Gastroesophageal sphincter (tissue), 4 donors: ENCODE data around the gene IMP4. TPM values are rescaled to one million over a fixed set of nuclear protein-coding genes. Genes with fewer than 3 reads are reported as not detected.
A peak's percentile ranks its signal among the peaks of the same experiment; 100 is the strongest.

Source experiments
- ATAC-seq: fragments of 150-250 bp; one replicate; pipeline ENCODE4 v1.9.1; 2016; ENCODE audit warnings: mild to moderate bottlenecking, moderate library complexity
- H3K27ac ChIP-seq, 4 donors: fragments of 200-600 bp; sonication (generic) in 3 of 4; 1 replicate in 3 of 4; 2 replicates in 1 of 4; pipeline ENCODE4 v1.5.1; 2016 to 2019
- H3K27me3 ChIP-seq: fragments of 200-600 bp; sonication (generic); one replicate; pipeline ENCODE4 v1.5.1; 2019
- H3K36me3 ChIP-seq, 2 donors: fragments of 200-600 bp; sonication (generic); one replicate each; pipeline ENCODE4 v1.5.1; 2019; ENCODE audit warnings: control low read depth in 1 of 2
- H3K4me1 ChIP-seq, 3 donors: fragments of 200-600 bp; sonication (generic); 1 replicate in 2 of 3; 2 replicates in 1 of 3; pipeline ENCODE4 v1.5.1; 2016 to 2019; ENCODE audit warnings: control low read depth in 2 of 3
- H3K4me3 ChIP-seq, 2 donors: fragments of 200-600 bp; sonication (generic); one replicate each; pipeline ENCODE4 v1.5.1; 2019; ENCODE audit warnings: mild to moderate bottlenecking in 1 of 2, moderate library complexity in 1 of 2
- H3K9me3 ChIP-seq, 3 donors: fragments of 200-600 bp; sonication (generic); one replicate each; pipeline ENCODE4 v1.5.1; 2017 to 2019; ENCODE audit warnings: control low read depth in 2 of 3
- EP300 ChIP-seq: sonication (generic); formaldehyde crosslinking; IDR thresholded peaks from one replicate; pipeline ENCODE4 v1.6.1; 2017; ENCODE audit warnings: antibody characterized with exemption, mild to moderate bottlenecking
- POLR2A ChIP-seq, 2 donors: fragments of 450-650 bp; IDR thresholded peaks; one replicate each; pipeline ENCODE4 v1.6.1; 2017; ENCODE audit warnings: antibody characterized with exemption in 2 of 2, mild to moderate bottlenecking in 2 of 2, moderate library complexity in 1 of 2
- POLR2AphosphoS5 ChIP-seq: sonication (generic); formaldehyde crosslinking; IDR thresholded peaks from one replicate; pipeline ENCODE4 v1.6.1; 2017; ENCODE audit warnings: antibody characterized with exemption
- WGBS, 2 donors: methylation state at CpG; one replicate each; pipeline ENCODE4 v1.1.5; 2018; ENCODE audit warnings: low coverage in 1 of 2; 5-methylcytosine and 5-hydroxymethylcytosine counted together
- total RNA-seq, 4 donors: library from RNA; depleted of rRNA; stranded (reverse); fragments of >200 nt; gene quantifications; one replicate each; pipeline ENCODE4 v1.1.0, GENCODE V29; 2016
- TF ChIP-seq, protein P1 (sequence below), 4 experiments: fragments of 200-600 bp in 2 of 4; fragments of 450-650 bp in 2 of 4; sonication (generic) in 1 of 4; IDR thresholded peaks; one replicate each; pipeline ENCODE4 v1.5.1; 2017 to 2019; ENCODE audit warnings: antibody characterized with exemption in 4 of 4, mild to moderate bottlenecking in 2 of 4, moderate library complexity in 2 of 4

Gene IMP4
- total RNA-seq, 4 donors from 2014 or later, result 78.8 to 143 (median 113) TPM

DNA sequence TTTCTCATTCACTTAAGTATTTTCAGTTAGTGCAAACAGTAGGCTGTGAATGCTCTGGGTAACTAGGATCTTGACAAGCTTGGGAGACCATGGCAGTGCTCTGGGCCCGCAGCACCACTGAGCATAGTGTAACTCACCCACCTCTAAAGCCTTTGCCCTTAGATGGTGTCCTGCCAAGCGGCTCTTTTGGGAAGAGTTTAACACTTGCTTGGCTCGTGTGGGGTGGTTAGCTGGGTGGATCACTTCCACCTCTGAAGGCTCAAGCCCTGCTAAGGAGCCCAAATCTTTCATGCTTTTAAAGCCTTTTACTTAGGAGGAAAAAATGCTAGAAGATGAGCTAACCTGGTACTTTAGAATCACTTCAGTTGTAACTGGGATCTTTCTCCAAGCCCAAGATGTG lies 47.1 kb downstream of the IMP4 start:
- no peak for ATAC-seq
- WGBS, 2 donors, result 63% methylated on average over 2 of the region's 3 CpGs; no CpG with 5 or more reads in 1 of the 2 donors
- Histone ChIP-seq H3K4me1 (peaks cover 0 to 42% (median 25%) of the 10 kb centered on the region in 3 donors), H3K27ac (peak overlapping the region in 3 of 4 donors; percentile 89 to 94 (median 92)), H3K27me3 (no peaks in the 10 kb centered on the region), H3K36me3 (no peaks in the 10 kb centered on the region), H3K4me3 (no peak overlapping the region), H3K9me3 (no peaks in the 10 kb centered on the region)
- TF ChIP-seq EP300 (no peak), POLR2A (IDR thresholded peaks at IDR 0.05) (no peak), POLR2AphosphoS5 (no peak)
- TF ChIP-seq, protein P1, sequence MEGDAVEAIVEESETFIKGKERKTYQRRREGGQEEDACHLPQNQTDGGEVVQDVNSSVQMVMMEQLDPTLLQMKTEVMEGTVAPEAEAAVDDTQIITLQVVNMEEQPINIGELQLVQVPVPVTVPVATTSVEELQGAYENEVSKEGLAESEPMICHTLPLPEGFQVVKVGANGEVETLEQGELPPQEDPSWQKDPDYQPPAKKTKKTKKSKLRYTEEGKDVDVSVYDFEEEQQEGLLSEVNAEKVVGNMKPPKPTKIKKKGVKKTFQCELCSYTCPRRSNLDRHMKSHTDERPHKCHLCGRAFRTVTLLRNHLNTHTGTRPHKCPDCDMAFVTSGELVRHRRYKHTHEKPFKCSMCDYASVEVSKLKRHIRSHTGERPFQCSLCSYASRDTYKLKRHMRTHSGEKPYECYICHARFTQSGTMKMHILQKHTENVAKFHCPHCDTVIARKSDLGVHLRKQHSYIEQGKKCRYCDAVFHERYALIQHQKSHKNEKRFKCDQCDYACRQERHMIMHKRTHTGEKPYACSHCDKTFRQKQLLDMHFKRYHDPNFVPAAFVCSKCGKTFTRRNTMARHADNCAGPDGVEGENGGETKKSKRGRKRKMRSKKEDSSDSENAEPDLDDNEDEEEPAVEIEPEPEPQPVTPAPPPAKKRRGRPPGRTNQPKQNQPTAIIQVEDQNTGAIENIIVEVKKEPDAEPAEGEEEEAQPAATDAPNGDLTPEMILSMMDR (IDR thresholded peaks at IDR 0.05), result no peak

DNA sequence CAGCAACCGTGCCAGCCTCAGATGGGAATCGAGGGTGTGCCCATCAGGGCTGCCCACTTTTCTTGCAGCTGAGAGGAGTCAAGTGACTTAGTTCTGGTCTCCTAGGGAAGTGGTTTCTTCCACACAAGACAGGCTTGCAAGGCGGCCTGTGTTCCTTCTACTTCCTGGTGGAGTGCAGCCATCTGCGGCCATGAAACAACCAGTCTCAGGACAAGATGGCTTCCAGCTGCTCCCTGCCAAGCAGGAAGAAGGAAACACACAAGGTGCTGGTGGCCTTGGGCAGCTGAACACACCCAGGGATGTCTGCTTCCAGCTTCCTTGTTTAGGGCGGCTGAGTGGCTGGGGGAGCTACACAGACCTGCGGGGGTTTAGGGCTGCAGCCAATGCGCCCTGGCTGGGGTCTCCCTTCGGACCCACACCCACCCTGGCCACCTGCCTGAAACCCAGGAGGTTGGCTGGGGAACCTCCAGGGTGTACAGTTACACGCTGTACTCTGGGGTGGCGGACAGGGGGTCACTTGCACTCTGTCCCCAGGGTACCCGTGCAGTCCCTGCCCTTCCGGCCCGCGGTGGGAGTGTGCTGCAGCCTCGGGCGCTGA lies 47.9 kb downstream of the IMP4 start:
- no peaks in the 10 kb centered on the region for H3K9me3 ChIP-seq
- peaks cover 0 to 42% (median 25%) of the 10 kb centered on the region in 3 donors for H3K4me1 ChIP-seq
- TF ChIP-seq POLR2A (IDR thresholded peaks at IDR 0.05) (no peak), POLR2AphosphoS5 (no peak), EP300 (no peak)
- TF ChIP-seq, protein P1 (IDR thresholded peaks at IDR 0.05), result no peak
- no peaks in the 10 kb centered on the region for H3K36me3 ChIP-seq
- WGBS, 2 donors, result no CpG with 5 or more reads among the region's 16 CpGs
- H3K4me3 ChIP-seq, result peak overlapping the region; percentile 66 to 93
- no peaks in the 10 kb centered on the region for H3K27me3 ChIP-seq
- ATAC-seq, result peak; percentile 11
- peak overlapping the region; percentile 84 to 94 (median 90) for H3K27ac ChIP-seq

DNA sequence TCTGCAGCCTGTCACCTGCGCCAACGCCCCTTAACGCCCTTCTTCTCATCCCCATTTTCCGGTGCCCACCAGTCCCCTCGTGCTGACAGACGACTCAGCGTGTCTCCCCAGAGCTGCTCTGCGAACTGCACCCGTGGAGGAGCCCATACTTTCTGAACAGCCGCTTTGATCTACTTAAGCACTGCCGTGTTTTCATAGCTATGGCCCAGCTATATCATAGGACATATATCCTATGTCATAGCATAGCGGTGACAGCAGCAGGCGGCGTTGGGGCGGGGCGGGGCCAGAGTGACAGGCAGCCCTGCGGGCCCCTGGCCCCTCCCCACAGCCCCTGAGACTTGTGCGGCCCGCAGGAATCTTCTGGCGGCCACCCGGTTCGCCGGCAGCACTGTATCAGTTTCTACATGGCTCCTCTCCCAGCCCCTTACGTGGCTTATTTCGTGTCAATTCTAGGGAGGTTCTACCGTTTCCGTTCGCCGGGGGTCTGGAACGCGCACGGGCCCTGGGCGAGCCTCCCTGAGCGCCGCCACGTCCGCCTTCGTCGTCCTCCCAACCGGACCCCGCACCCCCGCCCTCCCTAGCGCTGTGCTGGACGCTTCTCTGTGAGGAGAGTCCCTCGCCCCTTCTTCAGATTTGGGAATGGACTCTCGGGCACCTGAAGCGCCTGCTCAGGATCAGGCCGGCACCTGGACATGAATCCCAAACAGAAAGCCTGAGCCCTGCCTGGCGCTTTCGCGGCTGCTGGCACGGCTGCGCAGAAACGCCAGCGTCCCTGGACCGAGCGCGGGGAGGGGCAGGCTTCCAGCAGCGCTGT lies 48.6 kb downstream of the IMP4 start:
- Histone ChIP-seq H3K27me3 (no peaks in the 10 kb centered on the region), H3K36me3 (no peaks in the 10 kb centered on the region), H3K4me1 (peaks cover 0 to 42% (median 23%) of the 10 kb centered on the region in 3 donors), H3K9me3 (no peaks in the 10 kb centered on the region), H3K27ac (peak overlapping the region; percentile 84 to 94 (median 90)), H3K4me3 (peak overlapping the region; percentile 66 to 93)
- WGBS, 2 donors, result 0 to 4% methylated on average over 17 to 21 of the region's 59 CpGs
- TF ChIP-seq POLR2AphosphoS5 (peak; percentile 17), POLR2A (IDR thresholded peaks at IDR 0.05) (peak; percentile 33 to 50), EP300 (no peak)
- peak; percentile 87 for ATAC-seq

DNA sequence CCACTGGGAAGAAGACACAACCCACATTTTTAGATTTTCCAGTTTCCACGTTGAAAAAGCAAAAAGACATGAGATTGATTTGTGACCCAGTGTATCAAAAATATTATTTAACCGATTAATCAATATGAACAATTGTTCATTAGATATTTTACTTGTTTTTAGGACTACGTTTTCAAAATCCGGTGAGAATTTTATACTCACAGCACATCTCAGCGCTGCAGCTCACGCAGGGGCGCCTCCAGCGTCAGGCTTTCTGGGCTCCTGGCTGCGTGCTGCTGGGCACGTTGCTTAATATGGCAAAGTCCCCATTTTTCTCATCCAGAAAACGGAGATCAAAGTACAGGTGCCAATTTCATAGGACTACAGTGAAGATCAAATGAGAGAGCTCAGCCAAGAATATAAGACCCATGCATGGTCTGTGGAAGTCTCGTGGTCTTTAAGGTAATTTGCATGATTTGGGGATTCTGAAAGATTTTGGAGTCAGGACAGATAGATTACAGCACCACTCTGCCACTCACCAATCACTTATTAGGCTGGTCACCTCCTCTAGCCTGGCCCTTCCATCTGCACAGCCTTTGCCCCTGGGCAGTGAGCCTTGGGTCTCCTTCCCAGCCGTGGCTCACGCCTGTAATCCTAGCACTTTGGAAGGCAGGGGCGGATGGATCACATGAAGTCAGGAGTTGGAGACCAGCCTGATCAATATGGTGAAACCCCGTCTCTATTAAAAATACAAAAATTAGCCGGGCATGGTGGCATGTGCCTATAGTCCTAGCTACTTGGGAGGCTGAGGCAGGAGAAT lies 49.4 kb downstream of the IMP4 start:
- no peak for ATAC-seq
- peak overlapping the region; percentile 66 to 93 for H3K4me3 ChIP-seq
- TF ChIP-seq, protein P1 (IDR thresholded peaks at IDR 0.05), result no peak
- no peak for TF ChIP-seq EP300
- TF ChIP-seq POLR2AphosphoS5, result no peak
- TF ChIP-seq POLR2A (IDR thresholded peaks at IDR 0.05), result no peak
- peak overlapping the region; percentile 84 to 94 (median 90) for H3K27ac ChIP-seq
- WGBS, 2 donors, result 3 to 14% methylated on average over 8 to 13 of the region's 17 CpGs
- H3K4me1 ChIP-seq, result peaks cover 0 to 34% (median 20%) of the 10 kb centered on the region in 3 donors
- H3K36me3 ChIP-seq, result no peaks in the 10 kb centered on the region
- H3K27me3 ChIP-seq, result no peaks in the 10 kb centered on the region
- no peaks in the 10 kb centered on the region for H3K9me3 ChIP-seq

DNA sequence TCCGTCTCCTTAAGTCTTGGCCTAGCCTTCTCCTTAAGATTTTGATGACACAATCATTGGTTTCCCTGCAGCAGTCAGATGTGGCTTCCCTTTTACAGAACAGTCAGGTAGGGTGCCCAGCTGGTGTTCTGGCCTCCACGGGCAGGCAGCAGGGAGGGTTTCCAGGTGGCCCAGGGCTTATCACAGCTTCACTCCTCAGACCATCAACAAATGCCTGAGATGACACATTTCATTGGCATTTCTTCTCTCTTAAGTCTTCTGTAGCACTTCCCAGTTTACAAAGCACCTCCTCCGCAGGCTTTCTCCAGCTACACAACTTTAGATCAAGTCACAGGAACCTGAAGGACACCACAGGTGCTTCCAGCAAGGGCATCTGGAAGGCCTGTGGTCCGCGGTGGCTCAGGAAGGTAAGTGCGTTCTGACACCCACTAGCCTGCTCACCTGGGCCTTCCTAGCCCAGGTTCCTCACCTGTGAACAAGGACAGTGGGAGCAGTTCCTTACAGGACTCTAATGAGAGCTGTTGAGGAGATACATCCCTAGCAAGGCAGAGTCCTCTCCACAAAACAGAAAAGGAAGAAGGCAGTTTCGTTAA lies 50.7 kb downstream of the IMP4 start:
- 94 to 100% methylated on average over 2 to 3 of the region's 7 CpGs for WGBS, 2 donors
- H3K4me3 ChIP-seq, result no peak overlapping the region
- no peak for ATAC-seq

More for the DNA sequence above, 50.7 kb downstream of the IMP4 start:
- Histone ChIP-seq H3K27me3 (no peaks in the 10 kb centered on the region), H3K4me1 (peaks cover 0 to 22% (median 16%) of the 10 kb centered on the region in 3 donors), H3K36me3 (no peaks in the 10 kb centered on the region), H3K9me3 (no peaks in the 10 kb centered on the region), H3K27ac (no peak overlapping the region)
- TF ChIP-seq EP300 (no peak), POLR2A (IDR thresholded peaks at IDR 0.05) (no peak), POLR2AphosphoS5 (no peak)
- TF ChIP-seq, protein P1 (IDR thresholded peaks at IDR 0.05), result no peak
